Measurements from ENCODE around the gene CDKL4. TPM values are rescaled to one million over a fixed set of nuclear protein-coding genes. Genes with fewer than 3 reads are reported as not detected.

The CDKL4 gene
- total and polyA plus RNA-seq, 2 of the 13 experiments (the other 11 are each of a cell fraction or from before 2014, with no cell fraction given): 0.29 to 0.50 TPM

DNA sequence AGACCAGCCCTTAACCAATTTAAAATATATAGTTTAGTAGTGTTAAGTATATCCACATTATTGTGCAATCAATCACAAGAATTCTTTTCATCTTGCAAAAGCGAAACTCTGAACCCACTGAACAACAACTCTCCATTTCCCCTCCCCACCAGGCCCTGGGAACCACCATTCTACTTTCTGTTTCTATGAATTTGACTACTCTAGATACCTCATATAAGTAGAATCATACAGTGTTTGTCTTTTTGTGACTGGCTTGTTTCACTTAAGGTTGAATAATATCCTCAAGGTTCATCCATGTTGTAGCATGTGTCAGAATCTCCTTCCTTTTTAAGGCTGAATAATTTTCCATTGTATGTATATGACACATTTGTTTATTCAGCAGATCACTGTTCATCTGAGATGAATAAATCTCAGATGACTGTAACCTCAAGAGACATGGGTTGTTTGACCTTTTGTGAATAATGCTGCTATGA, 114.8 kb downstream of the CDKL4 start (continued):
- TF ChIP-seq, protein P1, sequence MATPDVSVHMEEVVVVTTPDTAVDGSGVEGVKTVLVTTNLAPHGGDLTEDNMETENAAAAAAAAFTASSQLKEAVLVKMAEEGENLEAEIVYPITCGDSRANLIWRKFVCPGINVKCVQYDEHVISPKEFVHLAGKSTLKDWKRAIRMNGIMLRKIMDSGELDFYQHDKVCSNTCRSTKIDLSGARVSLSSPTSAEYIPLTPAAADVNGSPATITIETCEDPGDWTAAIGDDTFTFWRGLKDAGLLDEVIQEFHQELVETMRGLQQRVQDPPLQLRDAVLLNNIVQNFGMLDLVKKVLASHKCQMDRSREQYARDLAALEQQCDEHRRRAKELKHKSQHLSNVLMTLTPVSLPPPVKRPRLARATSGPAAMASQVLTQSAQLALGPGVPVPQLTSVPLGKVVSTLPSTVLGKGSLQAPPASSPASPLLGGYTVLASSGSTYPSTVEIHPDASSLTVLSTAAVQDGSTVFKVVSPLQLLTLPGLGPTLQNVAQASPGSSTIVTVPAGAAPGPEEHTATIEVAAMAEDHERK (CRISPR knock-in tag; IDR thresholded peaks at IDR 0.05; ENCODE audit: low read depth): no peak
- TF ChIP-seq, protein P2, sequence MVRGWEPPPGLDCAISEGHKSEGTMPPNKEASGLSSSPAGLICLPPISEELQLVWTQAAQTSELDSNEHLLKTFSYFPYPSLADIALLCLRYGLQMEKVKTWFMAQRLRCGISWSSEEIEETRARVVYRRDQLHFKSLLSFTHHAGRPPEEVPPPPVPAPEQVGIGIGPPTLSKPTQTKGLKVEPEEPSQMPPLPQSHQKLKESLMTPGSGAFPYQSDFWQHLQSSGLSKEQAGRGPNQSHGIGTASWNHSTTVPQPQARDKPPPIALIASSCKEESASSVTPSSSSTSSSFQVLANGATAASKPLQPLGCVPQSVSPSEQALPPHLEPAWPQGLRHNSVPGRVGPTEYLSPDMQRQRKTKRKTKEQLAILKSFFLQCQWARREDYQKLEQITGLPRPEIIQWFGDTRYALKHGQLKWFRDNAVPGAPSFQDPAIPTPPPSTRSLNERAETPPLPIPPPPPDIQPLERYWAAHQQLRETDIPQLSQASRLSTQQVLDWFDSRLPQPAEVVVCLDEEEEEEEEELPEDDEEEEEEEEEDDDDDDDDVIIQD (CRISPR knock-in tag; IDR thresholded peaks at IDR 0.05; ENCODE audit: low read depth): 0 out of 2 replicates have a peak, but pooled peaks have one; percentile 9
- TF ChIP-seq, protein P3, sequence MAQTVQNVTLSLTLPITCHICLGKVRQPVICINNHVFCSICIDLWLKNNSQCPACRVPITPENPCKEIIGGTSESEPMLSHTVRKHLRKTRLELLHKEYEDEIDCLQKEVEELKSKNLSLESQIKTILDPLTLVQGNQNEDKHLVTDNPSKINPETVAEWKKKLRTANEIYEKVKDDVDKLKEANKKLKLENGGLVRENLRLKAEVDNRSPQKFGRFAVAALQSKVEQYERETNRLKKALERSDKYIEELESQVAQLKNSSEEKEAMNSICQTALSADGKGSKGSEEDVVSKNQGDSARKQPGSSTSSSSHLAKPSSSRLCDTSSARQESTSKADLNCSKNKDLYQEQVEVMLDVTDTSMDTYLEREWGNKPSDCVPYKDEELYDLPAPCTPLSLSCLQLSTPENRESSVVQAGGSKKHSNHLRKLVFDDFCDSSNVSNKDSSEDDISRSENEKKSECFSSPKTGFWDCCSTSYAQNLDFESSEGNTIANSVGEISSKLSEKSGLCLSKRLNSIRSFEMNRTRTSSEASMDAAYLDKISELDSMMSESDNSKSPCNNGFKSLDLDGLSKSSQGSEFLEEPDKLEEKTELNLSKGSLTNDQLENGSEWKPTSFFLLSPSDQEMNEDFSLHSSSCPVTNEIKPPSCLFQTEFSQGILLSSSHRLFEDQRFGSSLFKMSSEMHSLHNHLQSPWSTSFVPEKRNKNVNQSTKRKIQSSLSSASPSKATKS (CRISPR knock-in tag; IDR thresholded peaks at IDR 0.05): no peak
- TF ChIP-seq CEBPG (CRISPR knock-in tag; IDR thresholded peaks at IDR 0.05) (peak; percentile 86), NR3C1 (CRISPR knock-in tag; IDR thresholded peaks at IDR 0.05) (no peak), BCL6 (CRISPR knock-in tag; IDR thresholded peaks at IDR 0.05) (0 out of 2 replicates have a peak, but pooled peaks have one; percentile 30), CBX1 (IDR thresholded peaks at IDR 0.05; ENCODE audit: low read depth) (no peak), HNF4A (CRISPR knock-in tag; IDR thresholded peaks at IDR 0.05) (peak; percentile 43; the same call in 1 of the 2 replicates), IRF2 (CRISPR knock-in tag; IDR thresholded peaks at IDR 0.05) (no peak), SAP130 (CRISPR knock-in tag; IDR thresholded peaks at IDR 0.05; ENCODE audit: low read depth) (no peak), NCOR1 (IDR thresholded peaks at IDR 0.05; ENCODE audit: borderline replicate concordance, low read length) (peak; percentile 48; the same call in 1 of the 2 replicates), CCDC6 (CRISPR knock-in tag; IDR thresholded peaks at IDR 0.05) (no peak)
- TF ChIP-seq, protein P4, sequence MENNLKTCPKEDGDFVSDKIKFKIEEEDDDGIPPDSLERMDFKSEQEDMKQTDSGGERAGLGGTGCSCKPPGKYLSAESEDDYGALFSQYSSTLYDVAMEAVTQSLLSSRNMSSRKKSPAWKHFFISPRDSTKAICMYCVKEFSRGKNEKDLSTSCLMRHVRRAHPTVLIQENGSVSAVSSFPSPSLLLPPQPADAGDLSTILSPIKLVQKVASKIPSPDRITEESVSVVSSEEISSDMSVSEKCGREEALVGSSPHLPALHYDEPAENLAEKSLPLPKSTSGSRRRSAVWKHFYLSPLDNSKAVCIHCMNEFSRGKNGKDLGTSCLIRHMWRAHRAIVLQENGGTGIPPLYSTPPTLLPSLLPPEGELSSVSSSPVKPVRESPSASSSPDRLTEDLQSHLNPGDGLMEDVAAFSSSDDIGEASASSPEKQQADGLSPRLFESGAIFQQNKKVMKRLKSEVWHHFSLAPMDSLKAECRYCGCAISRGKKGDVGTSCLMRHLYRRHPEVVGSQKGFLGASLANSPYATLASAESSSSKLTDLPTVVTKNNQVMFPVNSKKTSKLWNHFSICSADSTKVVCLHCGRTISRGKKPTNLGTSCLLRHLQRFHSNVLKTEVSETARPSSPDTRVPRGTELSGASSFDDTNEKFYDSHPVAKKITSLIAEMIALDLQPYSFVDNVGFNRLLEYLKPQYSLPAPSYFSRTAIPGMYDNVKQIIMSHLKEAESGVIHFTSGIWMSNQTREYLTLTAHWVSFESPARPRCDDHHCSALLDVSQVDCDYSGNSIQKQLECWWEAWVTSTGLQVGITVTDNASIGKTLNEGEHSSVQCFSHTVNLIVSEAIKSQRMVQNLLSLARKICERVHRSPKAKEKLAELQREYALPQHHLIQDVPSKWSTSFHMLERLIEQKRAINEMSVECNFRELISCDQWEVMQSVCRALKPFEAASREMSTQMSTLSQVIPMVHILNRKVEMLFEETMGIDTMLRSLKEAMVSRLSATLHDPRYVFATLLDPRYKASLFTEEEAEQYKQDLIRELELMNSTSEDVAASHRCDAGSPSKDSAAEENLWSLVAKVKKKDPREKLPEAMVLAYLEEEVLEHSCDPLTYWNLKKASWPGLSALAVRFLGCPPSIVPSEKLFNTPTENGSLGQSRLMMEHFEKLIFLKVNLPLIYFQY (CRISPR knock-in tag; IDR thresholded peaks at IDR 0.05; ENCODE audit: borderline replicate concordance): no peak
- TF ChIP-seq, protein P5, sequence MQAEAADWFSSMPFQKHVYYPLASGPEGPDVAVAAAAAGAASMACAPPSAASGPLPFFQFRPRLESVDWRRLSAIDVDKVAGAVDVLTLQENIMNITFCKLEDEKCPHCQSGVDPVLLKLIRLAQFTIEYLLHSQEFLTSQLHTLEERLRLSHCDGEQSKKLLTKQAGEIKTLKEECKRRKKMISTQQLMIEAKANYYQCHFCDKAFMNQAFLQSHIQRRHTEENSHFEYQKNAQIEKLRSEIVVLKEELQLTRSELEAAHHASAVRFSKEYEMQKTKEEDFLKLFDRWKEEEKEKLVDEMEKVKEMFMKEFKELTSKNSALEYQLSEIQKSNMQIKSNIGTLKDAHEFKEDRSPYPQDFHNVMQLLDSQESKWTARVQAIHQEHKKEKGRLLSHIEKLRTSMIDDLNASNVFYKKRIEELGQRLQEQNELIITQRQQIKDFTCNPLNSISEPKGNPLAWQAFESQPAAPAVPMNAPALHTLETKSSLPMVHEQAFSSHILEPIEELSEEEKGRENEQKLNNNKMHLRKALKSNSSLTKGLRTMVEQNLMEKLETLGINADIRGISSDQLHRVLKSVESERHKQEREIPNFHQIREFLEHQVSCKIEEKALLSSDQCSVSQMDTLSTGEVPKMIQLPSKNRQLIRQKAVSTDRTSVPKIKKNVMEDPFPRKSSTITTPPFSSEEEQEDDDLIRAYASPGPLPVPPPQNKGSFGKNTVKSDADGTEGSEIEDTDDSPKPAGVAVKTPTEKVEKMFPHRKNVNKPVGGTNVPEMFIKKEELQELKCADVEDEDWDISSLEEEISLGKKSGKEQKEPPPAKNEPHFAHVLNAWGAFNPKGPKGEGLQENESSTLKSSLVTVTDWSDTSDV (CRISPR knock-in tag; IDR thresholded peaks at IDR 0.05): no peak

Data from HepG2 (cell line).